Raji (cell line): ENCODE data around the gene ANKFN1.

Source experiments
- POLR2A ChIP-seq: IDR thresholded peaks from 2 replicates; pipeline ENCODE4 v1.6.1; 2011; ENCODE audit warnings: low read depth, low read length, control low read depth; ENCODE audit not compliant: insufficient read depth

Gene ANKFN1

DNA sequence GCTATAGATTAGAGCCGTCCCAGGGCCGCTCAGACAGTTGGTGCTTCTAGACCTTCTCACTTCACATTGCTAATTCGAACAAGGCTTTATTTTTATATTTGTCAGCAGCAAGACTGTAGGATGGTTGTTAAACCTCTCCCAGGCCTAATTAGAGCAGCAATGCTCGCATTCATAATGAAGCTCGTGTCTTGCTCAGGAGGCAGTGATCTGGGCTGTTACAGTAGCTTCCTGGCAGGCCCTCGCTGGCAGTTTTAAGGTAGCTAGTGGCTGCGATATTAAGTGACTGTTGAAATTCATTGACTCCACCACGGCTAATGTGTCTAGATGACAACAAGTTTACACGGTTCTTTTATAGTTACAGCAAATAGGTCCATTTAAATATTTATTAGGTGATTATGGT lies 23.2 kb upstream of the ANKFN1 start:
- TF ChIP-seq POLR2A = no peak

DNA sequence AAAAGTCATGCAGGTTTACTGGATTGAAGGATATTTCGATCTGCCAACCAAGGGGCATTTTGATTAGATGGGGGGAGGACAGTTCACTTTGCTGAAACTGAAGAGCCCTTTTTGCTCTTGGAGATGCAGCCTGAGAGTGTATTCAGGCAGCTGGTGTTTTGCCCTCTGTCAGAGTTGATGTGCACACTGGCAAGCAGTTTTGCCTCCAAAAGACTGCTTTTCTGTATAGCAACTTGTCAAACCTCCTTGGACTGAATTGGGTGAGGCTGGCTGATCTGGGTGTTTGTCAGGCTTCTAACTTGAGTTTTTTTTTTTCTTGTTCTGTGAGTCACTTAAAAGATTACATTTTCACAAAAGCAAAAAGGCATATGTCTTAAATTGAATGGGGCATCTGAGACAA lies 22.6 kb upstream of the ANKFN1 start:
- TF ChIP-seq POLR2A = no peak

DNA sequence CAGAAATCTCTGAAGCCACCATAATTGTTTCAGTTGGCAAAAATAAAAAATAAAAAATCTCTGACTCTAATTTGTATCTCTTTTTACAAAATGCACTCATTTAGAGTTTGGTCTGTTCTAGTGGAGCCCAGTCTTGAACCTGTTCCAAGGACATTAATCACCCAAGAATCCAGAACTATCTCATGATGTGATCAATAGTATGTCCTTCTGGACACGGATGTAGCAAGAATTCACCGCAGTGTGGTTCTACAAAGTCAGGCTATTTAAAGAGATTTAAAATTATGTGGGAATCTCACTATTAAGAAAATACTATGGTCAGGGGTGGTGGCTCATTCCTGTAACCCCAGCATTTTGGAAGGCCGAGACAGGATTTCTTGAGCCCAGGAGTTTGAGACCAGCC lies 21.8 kb upstream of the ANKFN1 start:
- no peak for TF ChIP-seq POLR2A

GRCh38 chr17:56136301-56136700 lies 17.0 kb upstream of the ANKFN1 start:
- no peak for TF ChIP-seq POLR2A

GRCh38 chr17:56141046-56141839 lies 12.0 kb upstream of the ANKFN1 start:
- TF ChIP-seq POLR2A = no peak

- TF ChIP-seq POLR2A = no peak
Measured at GRCh38 chr17:56142325-56142724, 10.9 kb upstream of the ANKFN1 start.

DNA sequence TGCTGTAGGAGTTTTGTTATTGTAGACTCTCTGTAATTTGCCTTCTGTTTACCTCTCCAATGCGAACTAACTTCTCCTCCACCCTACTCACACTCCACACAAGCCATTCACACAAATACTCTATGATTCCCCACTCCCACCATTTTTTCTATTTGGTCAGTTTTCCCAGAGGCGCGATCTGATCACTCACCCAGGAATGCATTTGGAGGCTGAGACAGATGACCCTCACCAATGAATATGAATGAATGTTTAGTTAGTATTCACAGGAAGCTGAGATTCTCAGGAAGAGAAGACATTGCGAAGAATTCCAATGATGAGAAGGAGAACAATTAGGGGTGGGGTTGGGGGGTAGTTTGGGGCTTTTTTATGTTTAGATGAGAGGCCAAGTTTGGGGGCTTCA lies 10.5 kb upstream of the ANKFN1 start:
- no peak for TF ChIP-seq POLR2A

DNA sequence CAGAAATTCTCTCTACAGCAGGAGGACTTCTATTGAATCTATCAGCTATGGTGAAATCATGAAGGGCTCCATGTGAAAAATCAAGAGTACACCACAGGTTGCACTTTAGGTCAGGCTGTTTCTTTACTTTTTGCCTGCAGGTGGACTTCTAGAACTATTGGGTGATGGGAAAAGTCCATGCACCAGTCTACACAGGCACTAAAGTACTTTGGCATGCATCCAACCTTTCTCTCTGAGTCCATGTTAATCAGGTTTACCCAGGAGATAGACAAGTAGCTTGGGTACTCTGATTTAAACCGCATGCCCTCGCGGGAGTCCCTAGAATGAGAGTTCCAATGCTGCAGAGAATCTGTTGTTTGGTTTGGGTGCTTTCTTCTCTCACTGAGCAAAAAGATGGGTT lies 9.1 kb upstream of the ANKFN1 start:
- no peak for TF ChIP-seq POLR2A

DNA sequence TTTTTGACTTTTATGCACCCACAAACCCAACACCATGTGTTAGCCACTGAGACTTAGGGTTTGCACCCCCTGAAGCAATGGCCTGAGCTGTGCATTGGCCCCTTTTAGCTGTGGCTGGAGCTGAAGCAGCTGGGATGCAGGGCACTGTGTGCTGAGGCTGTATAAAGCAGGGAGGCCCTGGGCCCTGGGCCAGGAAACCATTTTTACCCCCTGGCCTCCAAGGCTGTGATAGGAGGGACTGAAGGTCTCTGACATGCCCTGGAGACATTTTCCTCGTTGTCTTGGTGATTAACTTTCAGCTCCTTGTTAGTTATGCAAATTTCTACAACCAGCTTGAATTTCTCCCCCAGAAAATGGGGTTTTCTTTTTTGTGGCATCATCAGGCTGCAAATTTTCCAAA lies 6.7 kb upstream of the ANKFN1 start:
- TF ChIP-seq POLR2A = no peak

DNA sequence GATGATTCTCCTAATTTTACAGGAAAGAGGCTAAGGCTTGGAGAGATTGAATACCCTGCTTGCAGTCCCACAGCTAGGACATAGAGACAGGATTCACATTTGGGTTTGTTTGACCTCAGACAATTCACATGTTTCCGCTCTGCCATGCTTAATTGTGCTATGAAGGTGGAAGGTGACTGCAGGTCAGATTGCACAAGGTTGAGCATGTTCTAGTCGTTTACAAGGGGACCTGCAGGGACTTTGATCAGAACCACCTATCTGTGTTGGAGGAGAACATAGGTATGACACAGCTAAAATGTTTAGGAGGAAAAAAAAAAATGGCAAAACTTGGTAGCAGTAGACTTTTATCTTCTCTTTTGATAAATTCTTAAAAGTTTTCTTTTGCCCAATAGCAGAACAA lies 4.9 kb upstream of the ANKFN1 start:
- TF ChIP-seq POLR2A = no peak

DNA sequence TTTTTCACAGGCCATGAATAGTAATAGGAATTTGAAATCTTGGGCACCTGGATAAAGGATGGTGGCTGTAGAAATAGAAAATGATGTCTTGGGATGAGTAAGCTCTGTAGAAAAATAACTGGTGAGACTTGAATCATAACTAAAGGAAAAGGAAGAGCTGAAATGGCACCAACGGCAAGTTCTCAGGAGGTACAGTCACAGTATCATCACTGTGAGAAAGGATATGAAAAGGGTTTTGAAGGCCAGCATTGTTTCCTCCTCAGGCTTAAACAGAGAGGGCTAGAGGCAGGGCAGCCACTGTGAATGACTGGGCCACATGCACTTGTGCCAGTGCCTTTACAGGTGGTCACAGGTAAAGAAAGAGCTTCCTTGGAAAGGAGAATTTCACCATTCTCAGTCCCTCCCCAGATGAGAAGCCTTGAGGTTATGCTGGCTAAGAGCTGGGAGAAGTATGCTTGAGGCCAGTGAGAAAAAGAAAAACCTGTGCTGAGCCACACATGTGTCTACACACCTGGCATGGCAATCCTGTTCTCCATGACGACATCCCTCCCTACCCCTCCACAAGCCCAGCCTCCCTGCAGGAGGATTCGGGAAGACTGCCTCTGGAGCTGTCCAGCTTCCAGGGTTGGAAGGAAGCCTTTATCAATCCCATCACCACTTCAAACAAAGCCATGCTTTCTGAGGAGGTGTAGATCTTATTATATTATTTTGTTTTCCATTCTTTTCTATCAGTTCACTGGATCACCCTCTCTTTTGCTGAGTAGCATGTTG lies 3.8 kb upstream of the ANKFN1 start:
- TF ChIP-seq POLR2A = no peak

DNA sequence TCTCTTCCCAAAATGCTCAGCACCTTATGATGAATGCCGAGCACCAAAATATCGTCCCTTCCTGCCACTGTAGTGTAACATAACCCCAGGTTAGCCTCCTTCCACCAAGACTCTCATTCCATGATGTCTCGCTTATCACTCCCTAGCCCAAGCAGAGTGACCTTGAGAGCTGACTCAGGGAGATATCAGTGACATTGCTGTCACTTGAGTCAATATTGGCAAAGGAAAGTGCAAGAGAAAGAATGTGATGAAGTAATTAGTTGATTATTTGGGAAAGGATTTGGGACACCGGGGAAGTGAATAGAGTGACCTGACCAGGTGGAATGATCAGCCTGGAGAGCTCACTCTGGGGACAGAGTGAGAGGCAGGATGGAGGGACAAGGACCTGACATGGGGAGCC lies 2.6 kb upstream of the ANKFN1 start:
- TF ChIP-seq POLR2A = no peak

GRCh38 chr17:56157845-56158244 lies 4.6 kb downstream of the ANKFN1 start:
- TF ChIP-seq POLR2A = no peak

DNA sequence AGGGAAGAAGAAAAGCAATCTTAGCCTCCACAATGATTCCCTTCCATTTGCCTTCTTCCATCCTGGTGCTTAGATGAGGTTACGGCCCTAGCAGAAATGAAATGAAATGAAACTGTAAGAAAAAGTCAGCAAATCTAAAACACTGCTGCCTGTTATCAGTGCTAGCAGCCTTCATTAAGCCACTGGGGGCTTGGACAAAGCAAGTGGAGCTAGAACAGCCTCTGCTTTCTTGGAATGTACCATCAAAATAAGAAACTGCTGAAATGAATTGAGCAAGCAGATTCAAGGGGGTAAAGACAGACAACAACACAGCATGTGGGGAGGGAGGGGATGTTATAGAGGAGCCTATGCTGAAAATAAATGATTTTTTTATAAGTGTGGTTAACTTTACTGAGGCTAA lies 5.1 kb downstream of the ANKFN1 start:
- no peak for TF ChIP-seq POLR2A

DNA sequence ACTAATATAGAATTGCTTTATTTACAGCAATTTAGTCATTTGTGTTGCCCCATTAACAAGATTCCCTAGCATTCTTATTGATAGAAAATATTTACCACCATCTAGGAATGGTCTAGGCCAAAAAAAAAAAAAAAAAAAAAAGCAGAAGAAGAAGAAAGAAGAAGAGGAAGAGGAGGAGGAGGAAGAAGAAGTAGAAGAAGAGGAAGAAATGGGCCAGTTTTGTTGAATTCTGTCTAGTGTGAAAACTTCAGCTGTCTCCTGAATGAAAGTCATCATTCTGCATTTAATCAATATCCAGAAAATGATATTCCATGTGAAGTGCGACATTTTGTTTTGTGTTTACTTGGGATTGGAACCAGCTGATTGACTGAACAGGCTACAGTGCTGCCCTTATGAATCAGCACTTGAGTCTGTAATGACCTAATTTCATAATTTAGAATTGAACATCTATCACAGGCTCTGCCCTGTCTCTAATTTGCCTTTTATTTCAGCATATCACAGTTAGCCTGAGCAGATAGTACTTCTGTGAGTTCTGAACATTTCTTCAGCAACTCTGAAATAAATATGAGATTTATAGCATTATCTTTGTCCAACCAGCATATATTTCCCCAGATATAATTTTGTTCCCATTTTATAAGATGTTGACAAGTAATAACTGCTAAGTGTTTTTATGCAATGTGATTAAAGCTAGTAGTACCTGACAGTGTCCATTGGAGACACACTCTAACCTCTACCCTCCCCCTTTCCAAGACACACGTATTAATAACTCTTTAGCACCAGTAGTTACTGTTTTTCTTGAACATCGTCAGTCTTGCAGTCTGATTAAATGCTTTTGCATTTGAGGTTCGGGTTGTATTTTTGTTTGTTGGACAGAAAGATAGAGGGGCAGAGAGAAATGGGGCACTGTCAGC lies 5.9 kb downstream of the ANKFN1 start:
- TF ChIP-seq POLR2A = no peak
